HepG2 (cell line): ENCODE measurements around the gene SNX21. TPM values are rescaled to one million over a fixed set of nuclear protein-coding genes. Genes with fewer than 3 reads are reported as not detected.

ENCODE experiments used
- ELF1 ChIP-seq: sonication (generic); formaldehyde crosslinking; IDR thresholded peaks from 2 replicates; pipeline ENCODE4 v1.4.0; 2020; ENCODE audit warnings: missing genetic modification reagents
- FOXP1 ChIP-seq, 2 experiments: fragments of 450-650 bp in 1 of 2; IDR thresholded peaks; 2 replicates each; pipeline ENCODE4 v1.6.1; 2017 to 2018; ENCODE audit warnings: antibody characterized with exemption in 1 of 2
- GATAD1 ChIP-seq: IDR thresholded peaks from 2 replicates; pipeline ENCODE4 v1.6.1; 2016; ENCODE audit warnings: missing genetic modification reagents, missing compliant biosample characterization
- GPN1 ChIP-seq: sonication (generic); formaldehyde crosslinking; IDR thresholded peaks from 2 replicates; pipeline ENCODE4 v1.5.1; 2020; ENCODE audit warnings: missing genetic modification reagents, borderline replicate concordance
- KLF6 ChIP-seq: IDR thresholded peaks from 2 replicates; pipeline ENCODE4 v1.8.0; 2016; ENCODE audit warnings: missing biosample characterization, missing genetic modification reagents
- NFKBIZ ChIP-seq: IDR thresholded peaks from 2 replicates; pipeline ENCODE4 v1.6.1; 2018; ENCODE audit warnings: missing genetic modification reagents, missing compliant biosample characterization
- PLSCR1 ChIP-seq: sonication (generic); formaldehyde crosslinking; IDR thresholded peaks from 2 replicates; pipeline ENCODE4 v1.5.0; 2020; ENCODE audit warnings: missing genetic modification reagents, mild to moderate bottlenecking, borderline replicate concordance
- RAD21 ChIP-seq: fragments of 450-650 bp; formaldehyde crosslinking; IDR thresholded peaks from 2 replicates; pipeline ENCODE4 v1.5.0; 2020; ENCODE audit warnings: mild to moderate bottlenecking
- TFDP2 ChIP-seq: sonication (generic); formaldehyde crosslinking; IDR thresholded peaks from 2 replicates; pipeline ENCODE4 v1.4.0; 2020; ENCODE audit warnings: missing genetic modification reagents
- WIZ ChIP-seq: sonication (generic); formaldehyde crosslinking; IDR thresholded peaks from 2 replicates; pipeline ENCODE4 v1.5.1; 2020; ENCODE audit warnings: mild to moderate bottlenecking, missing genetic modification reagents
- ZNF20 ChIP-seq: sonication (generic); formaldehyde crosslinking; IDR thresholded peaks from 2 replicates; pipeline ENCODE4 v1.4.0; 2020; ENCODE audit warnings: mild to moderate bottlenecking, moderate library complexity, missing genetic modification reagents
- ZNF282 ChIP-seq: fragments of 450-650 bp; IDR thresholded peaks from 2 replicates; pipeline ENCODE4 v1.6.1; 2018; ENCODE audit not compliant: partially characterized antibody
- ZNF335 ChIP-seq: sonication (generic); formaldehyde crosslinking; IDR thresholded peaks from 2 replicates; pipeline ENCODE4 v1.4.0; 2020; ENCODE audit warnings: missing genetic modification reagents
- ZNF607 ChIP-seq: sonication (generic); formaldehyde crosslinking; IDR thresholded peaks from 2 replicates; pipeline ENCODE4 v1.5.1; 2020; ENCODE audit warnings: missing genetic modification reagents, mild to moderate bottlenecking, borderline replicate concordance
- ZNF652 ChIP-seq: IDR thresholded peaks from 2 replicates; pipeline ENCODE4 v1.6.1; 2016; ENCODE audit warnings: low read depth, borderline replicate concordance
- ZSCAN30 ChIP-seq: sonication (generic); formaldehyde crosslinking; IDR thresholded peaks from 2 replicates; pipeline ENCODE4 v1.5.0; 2020; ENCODE audit warnings: mild to moderate bottlenecking, missing genetic modification reagents
- polyA plus RNA-seq, 8 experiments: library from polyadenylated mRNA; depleted of rRNA in 3 of 8; stranded (reverse) in 7 of 8; unstranded in 1 of 8; fragments of >200 nt; fragmentation: Illumina TruSeq in 4 of 8; extraction: Trizol in 4 of 8; gene quantifications; 2 replicates each; pipeline versions ENCODE4 v1.2.1 to v1.2.3, GENCODE V29; 2011 to 2016; ENCODE audit warnings: low read depth in 4 of 8, missing spikeins in 1 of 8, mixed read lengths in 1 of 8; ENCODE audit not compliant: insufficient read depth in 1 of 8
- total RNA-seq, 5 experiments: library from RNA; depleted of rRNA; stranded (reverse); fragments of >200 nt; fragmentation: Illumina TruSeq; extraction: Trizol; gene quantifications; 2 replicates each; pipeline ENCODE4 v1.2.3, GENCODE V29; 2016; ENCODE audit warnings: low read depth in 1 of 5
- TF ChIP-seq, protein P1 (sequence below): sonication (generic); formaldehyde crosslinking; IDR thresholded peaks from 2 replicates; pipeline ENCODE4 v1.4.0; 2020; ENCODE audit warnings: missing genetic modification reagents
- TF ChIP-seq, protein P2 (sequence below): sonication (generic); formaldehyde crosslinking; IDR thresholded peaks from 2 replicates; pipeline ENCODE4 v1.8.1; 2022; ENCODE audit warnings: low read depth, mild to moderate bottlenecking, missing genetic modification reagents

Gene SNX21
- total and polyA plus RNA-seq, 2 of the 13 experiments (the other 11 are each of a cell fraction or from before 2014, with no cell fraction given) = 7.7 to 12.8 TPM

DNA sequence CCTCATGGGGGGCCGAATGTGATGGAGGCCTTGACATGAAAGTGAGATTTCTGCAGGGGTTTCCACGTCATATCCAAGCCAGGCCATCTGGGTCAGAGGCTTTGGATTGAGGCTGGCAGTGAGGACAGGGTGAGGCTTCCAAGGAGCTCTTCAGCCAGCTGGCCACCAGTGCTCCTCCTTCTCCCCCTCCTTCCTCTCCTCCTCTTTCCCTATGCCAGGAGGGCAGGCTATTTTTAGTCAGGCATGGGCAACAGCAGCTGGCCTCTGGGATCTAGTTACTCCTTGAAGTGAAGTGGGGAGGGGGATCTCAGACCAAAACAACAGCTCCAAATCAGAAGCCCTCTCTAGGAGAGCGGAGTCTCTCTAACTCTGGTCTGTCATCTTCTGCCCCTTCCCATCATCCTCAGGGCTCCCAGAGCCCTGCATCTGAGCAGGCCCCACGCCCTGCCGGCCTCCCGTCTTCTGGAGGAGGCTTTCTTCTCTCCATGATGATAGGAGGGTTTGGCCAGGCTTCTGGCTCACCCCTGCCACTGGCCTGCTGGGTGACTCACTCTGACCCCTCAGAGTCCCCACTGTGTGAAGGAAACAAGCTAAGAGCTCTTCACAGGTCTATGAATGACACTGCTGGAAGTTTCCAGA is 7.1 kb upstream of the SNX21 start (continued):
- TF ChIP-seq ELF1 (CRISPR knock-in tag) (no peak), ZSCAN30 (no peak), PLSCR1 (CRISPR knock-in tag) (no peak), TFDP2 (CRISPR knock-in tag) (no peak), FOXP1 (IDR thresholded peaks at IDR 0.05) (no peak), FOXP1 (CRISPR knock-in tag; IDR thresholded peaks at IDR 0.05) (no peak), GATAD1 (CRISPR knock-in tag) (no peak), KLF6 (CRISPR knock-in tag) (0 out of 2 replicates have a peak, but pooled peaks have one; percentile 55), WIZ (CRISPR knock-in tag) (no peak), GPN1 (CRISPR knock-in tag) (no peak), ZNF282 (no peak), ZNF335 (CRISPR knock-in tag) (no peak; the same call in 1 of the 2 replicates), ZNF20 (CRISPR knock-in tag) (no peak), ZNF607 (CRISPR knock-in tag) (no peak), ZNF652 (no peak), NFKBIZ (no peak), RAD21 (CRISPR knock-in tag) (peak; percentile 16; the same call in 1 of the 2 replicates)
- TF ChIP-seq, protein P1, sequence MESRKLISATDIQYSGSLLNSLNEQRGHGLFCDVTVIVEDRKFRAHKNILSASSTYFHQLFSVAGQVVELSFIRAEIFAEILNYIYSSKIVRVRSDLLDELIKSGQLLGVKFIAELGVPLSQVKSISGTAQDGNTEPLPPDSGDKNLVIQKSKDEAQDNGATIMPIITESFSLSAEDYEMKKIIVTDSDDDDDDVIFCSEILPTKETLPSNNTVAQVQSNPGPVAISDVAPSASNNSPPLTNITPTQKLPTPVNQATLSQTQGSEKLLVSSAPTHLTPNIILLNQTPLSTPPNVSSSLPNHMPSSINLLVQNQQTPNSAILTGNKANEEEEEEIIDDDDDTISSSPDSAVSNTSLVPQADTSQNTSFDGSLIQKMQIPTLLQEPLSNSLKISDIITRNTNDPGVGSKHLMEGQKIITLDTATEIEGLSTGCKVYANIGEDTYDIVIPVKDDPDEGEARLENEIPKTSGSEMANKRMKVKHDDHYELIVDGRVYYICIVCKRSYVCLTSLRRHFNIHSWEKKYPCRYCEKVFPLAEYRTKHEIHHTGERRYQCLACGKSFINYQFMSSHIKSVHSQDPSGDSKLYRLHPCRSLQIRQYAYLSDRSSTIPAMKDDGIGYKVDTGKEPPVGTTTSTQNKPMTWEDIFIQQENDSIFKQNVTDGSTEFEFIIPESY = no peak
- TF ChIP-seq, protein P2, sequence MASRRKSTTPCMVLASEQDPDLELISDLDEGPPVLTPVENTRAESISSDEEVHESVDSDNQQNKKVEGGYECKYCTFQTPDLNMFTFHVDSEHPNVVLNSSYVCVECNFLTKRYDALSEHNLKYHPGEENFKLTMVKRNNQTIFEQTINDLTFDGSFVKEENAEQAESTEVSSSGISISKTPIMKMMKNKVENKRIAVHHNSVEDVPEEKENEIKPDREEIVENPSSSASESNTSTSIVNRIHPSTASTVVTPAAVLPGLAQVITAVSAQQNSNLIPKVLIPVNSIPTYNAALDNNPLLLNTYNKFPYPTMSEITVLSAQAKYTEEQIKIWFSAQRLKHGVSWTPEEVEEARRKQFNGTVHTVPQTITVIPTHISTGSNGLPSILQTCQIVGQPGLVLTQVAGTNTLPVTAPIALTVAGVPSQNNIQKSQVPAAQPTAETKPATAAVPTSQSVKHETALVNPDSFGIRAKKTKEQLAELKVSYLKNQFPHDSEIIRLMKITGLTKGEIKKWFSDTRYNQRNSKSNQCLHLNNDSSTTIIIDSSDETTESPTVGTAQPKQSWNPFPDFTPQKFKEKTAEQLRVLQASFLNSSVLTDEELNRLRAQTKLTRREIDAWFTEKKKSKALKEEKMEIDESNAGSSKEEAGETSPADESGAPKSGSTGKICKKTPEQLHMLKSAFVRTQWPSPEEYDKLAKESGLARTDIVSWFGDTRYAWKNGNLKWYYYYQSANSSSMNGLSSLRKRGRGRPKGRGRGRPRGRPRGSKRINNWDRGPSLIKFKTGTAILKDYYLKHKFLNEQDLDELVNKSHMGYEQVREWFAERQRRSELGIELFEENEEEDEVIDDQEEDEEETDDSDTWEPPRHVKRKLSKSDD (CRISPR knock-in tag) = no peak
